IgD-negative memory B cell (primary cell): ENCODE results near the gene PGGHG. TPM values are rescaled to one million over a fixed set of nuclear protein-coding genes. Genes with fewer than 3 reads are reported as not detected.
A peak's percentile ranks its signal among the peaks of the same experiment; 100 is the strongest.
"Not testable (repeated sequence)": the region's sequence is repeated elsewhere in the genome, so short reads cannot be mapped to it uniquely, and the experiment has no call there.

Source experiments
- H3K27ac Mint-ChIP-seq, 3 donors: one replicate each; pipeline ENCODE4 v1.8.0; 2020 to 2022; ENCODE audit warnings: mild to moderate bottlenecking in 3 of 3, mixed read lengths in 3 of 3, moderate library complexity in 1 of 3
- H3K27me3 Mint-ChIP-seq: one replicate; pipeline ENCODE4 v1.8.0; 2021; ENCODE audit warnings: mixed read lengths
- H3K36me3 Mint-ChIP-seq: one replicate; pipeline ENCODE4 v1.8.0; 2020; ENCODE audit warnings: mild to moderate bottlenecking, mixed read lengths
- H3K4me1 Mint-ChIP-seq, 3 donors: one replicate each; pipeline ENCODE4 v1.8.0; 2020 to 2022; ENCODE audit warnings: mixed read lengths in 3 of 3, mild to moderate bottlenecking in 1 of 3
- H3K4me3 Mint-ChIP-seq, 4 donors: one replicate each; pipeline ENCODE4 v1.8.0; 2020 to 2022; ENCODE audit warnings: mild to moderate bottlenecking in 4 of 4, mixed read lengths in 4 of 4, moderate library complexity in 3 of 4
- H3K9me3 Mint-ChIP-seq, 3 donors: one replicate each; pipeline ENCODE4 v1.8.0; 2020 to 2021; ENCODE audit warnings: mixed read lengths in 3 of 3, mild to moderate bottlenecking in 1 of 3
- polyA plus RNA-seq: library from polyadenylated mRNA; unstranded; fragments of 300-500 nt; fragmentation: Illumina TruSeq; gene quantifications from one replicate; pipeline ENCODE4 v1.2.3, GENCODE V29; 2021

Gene PGGHG
- polyA plus RNA-seq, 1 donor from 2014 or later: 6.1 TPM

GRCh38 chr11:316031-316701, 27.2 kb downstream of the PGGHG start:
- Mint-ChIP-seq H3K9me3 (no peaks in the 10 kb centered on the region), H3K27me3 (peaks cover 4% of the 10 kb centered on the region), H3K4me3 (peak overlapping the region; percentile 67 to 91 (median 76)), H3K4me1 (peaks cover 24 to 39% (median 26%) of the 10 kb centered on the region in 3 donors), H3K36me3 (no peaks in the 10 kb centered on the region), H3K27ac (peak overlapping the region; percentile 73 to 93 (median 87))

- Mint-ChIP-seq H3K4me3 (peak overlapping the region; percentile 66 to 91 (median 69)), H3K36me3 (no peaks in the 10 kb centered on the region), H3K4me1 (peaks cover 24 to 36% (median 25%) of the 10 kb centered on the region in 3 donors), H3K27ac (peak overlapping the region; percentile 87 to 93 (median 87)), H3K9me3 (no peaks in the 10 kb centered on the region), H3K27me3 (peaks cover 4% of the 10 kb centered on the region)
Observed at GRCh38 chr11:316891-317301, 28.0 kb downstream of the PGGHG start.

GRCh38 chr11:317668-318404, 28.9 kb downstream of the PGGHG start:
- Mint-ChIP-seq H3K4me3 (peak overlapping the region; percentile 66 to 91 (median 69)), H3K4me1 (peaks cover 21 to 31% (median 22%) of the 10 kb centered on the region in 3 donors), H3K27ac (peak overlapping the region in 2 of 3 donors; percentile 87)
- H3K27me3 Mint-ChIP-seq, H3K36me3 Mint-ChIP-seq, H3K9me3 Mint-ChIP-seq: not testable (repeated sequence)

GRCh38 chr11:318405-319120, 29.6 kb downstream of the PGGHG start:
- not testable (repeated sequence) for H3K9me3 Mint-ChIP-seq, H3K27ac Mint-ChIP-seq, H3K36me3 Mint-ChIP-seq, H3K27me3 Mint-ChIP-seq
- Mint-ChIP-seq H3K4me3 (peak overlapping the region in 1 of 4 donors; percentile 77), H3K4me1 (peaks cover 16 to 24% (median 18%) of the 10 kb centered on the region in 3 donors)

- Mint-ChIP-seq H3K27ac (peak overlapping the region in 1 of 3 donors; percentile 83), H3K4me3 (peak overlapping the region; percentile 65 to 83 (median 75)), H3K4me1 (peaks cover 11 to 19% (median 12%) of the 10 kb centered on the region in 3 donors)
- not testable (repeated sequence) for H3K27me3 Mint-ChIP-seq, H3K9me3 Mint-ChIP-seq, H3K36me3 Mint-ChIP-seq
Observed at GRCh38 chr11:319121-319887, 30.4 kb downstream of the PGGHG start.

GRCh38 chr11:319888-320273, 31.0 kb downstream of the PGGHG start:
- H3K27me3 Mint-ChIP-seq, H3K9me3 Mint-ChIP-seq, H3K36me3 Mint-ChIP-seq: not testable (repeated sequence)
- Mint-ChIP-seq H3K4me3 (peak overlapping the region; percentile 65 to 83 (median 75)), H3K27ac (peak overlapping the region in 1 of 3 donors; percentile 83), H3K4me1 (peaks cover 12 to 21% (median 15%) of the 10 kb centered on the region in 3 donors)

- H3K4me1 Mint-ChIP-seq: peaks cover 17 to 29% (median 26%) of the 10 kb centered on the region in 3 donors
- peak overlapping the region in 1 of 3 donors; percentile 19 for H3K27ac Mint-ChIP-seq
- no peaks in the 10 kb centered on the region for H3K9me3 Mint-ChIP-seq
- peaks cover 4% of the 10 kb centered on the region for H3K27me3 Mint-ChIP-seq
- H3K4me3 Mint-ChIP-seq: no peak overlapping the region
- no peaks in the 10 kb centered on the region for H3K36me3 Mint-ChIP-seq
Observed at GRCh38 chr11:324156-324555, 35.2 kb downstream of the PGGHG start.

- H3K27me3 Mint-ChIP-seq, H3K27ac Mint-ChIP-seq, H3K9me3 Mint-ChIP-seq, H3K36me3 Mint-ChIP-seq: not testable (repeated sequence)
- H3K4me1 Mint-ChIP-seq: peaks cover 24 to 31% (median 30%) of the 10 kb centered on the region in 3 donors
- H3K4me3 Mint-ChIP-seq: peak overlapping the region in 1 of 4 donors; percentile 63
Observed at GRCh38 chr11:324593-325517, 35.9 kb downstream of the PGGHG start.

GRCh38 chr11:325796-326591, 37.1 kb downstream of the PGGHG start:
- Mint-ChIP-seq H3K36me3 (no peaks in the 10 kb centered on the region), H3K27me3 (no peaks in the 10 kb centered on the region), H3K27ac (peak overlapping the region; percentile 48 to 85 (median 60)), H3K9me3 (no peaks in the 10 kb centered on the region), H3K4me3 (peak overlapping the region; percentile 17 to 88 (median 68)), H3K4me1 (peaks cover 26 to 32% (median 28%) of the 10 kb centered on the region in 3 donors)

GRCh38 chr11:326592-326841, 37.6 kb downstream of the PGGHG start:
- H3K4me1 Mint-ChIP-seq: peaks cover 29 to 38% (median 30%) of the 10 kb centered on the region in 3 donors
- peak overlapping the region; percentile 17 to 88 (median 68) for H3K4me3 Mint-ChIP-seq
- no peaks in the 10 kb centered on the region for H3K9me3 Mint-ChIP-seq
- no peaks in the 10 kb centered on the region for H3K27me3 Mint-ChIP-seq
- H3K36me3 Mint-ChIP-seq: no peaks in the 10 kb centered on the region
- H3K27ac Mint-ChIP-seq: peak overlapping the region; percentile 72 to 91 (median 88)

- Mint-ChIP-seq H3K4me1 (peaks cover 29 to 39% (median 30%) of the 10 kb centered on the region in 3 donors), H3K36me3 (no peaks in the 10 kb centered on the region), H3K27ac (peak overlapping the region; percentile 72 to 91 (median 88)), H3K4me3 (peak overlapping the region; percentile 48 to 88 (median 79)), H3K27me3 (no peaks in the 10 kb centered on the region), H3K9me3 (no peaks in the 10 kb centered on the region)
Observed at GRCh38 chr11:326842-327580, 38.1 kb downstream of the PGGHG start.

- H3K27ac Mint-ChIP-seq: peak overlapping the region; percentile 72 to 91 (median 88)
Observed at GRCh38 chr11:327581-327923, 38.6 kb downstream of the PGGHG start.

GRCh38 chr11:328012-328411, 39.1 kb downstream of the PGGHG start:
- Mint-ChIP-seq H3K27me3 (no peaks in the 10 kb centered on the region), H3K27ac (peak overlapping the region in 1 of 3 donors; percentile 72), H3K36me3 (no peaks in the 10 kb centered on the region), H3K4me3 (peak overlapping the region in 2 of 4 donors; percentile 6 to 76), H3K9me3 (no peaks in the 10 kb centered on the region), H3K4me1 (peaks cover 29 to 40% (median 30%) of the 10 kb centered on the region in 3 donors)

More at GRCh38 chr11:327581-327923, 38.6 kb downstream of the PGGHG start:
- Mint-ChIP-seq H3K9me3 (no peaks in the 10 kb centered on the region), H3K27me3 (no peaks in the 10 kb centered on the region), H3K4me1 (peaks cover 29 to 40% (median 30%) of the 10 kb centered on the region in 3 donors), H3K36me3 (no peaks in the 10 kb centered on the region), H3K4me3 (peak overlapping the region in 3 of 4 donors; percentile 71 to 87 (median 84))
